Tibial nerve (tissue), 4 donors: ENCODE data around the gene OTUD7B.

ENCODE experiments used
- CTCF ChIP-seq, 5 experiments: fragments of 200-600 bp in 3 of 5; fragments of 450-650 bp in 2 of 5; sonication (generic) in 3 of 5; IDR thresholded peaks; one replicate each; pipeline ENCODE4 v1.5.1; 2016 to 2019; ENCODE audit warnings: antibody characterized with exemption in 5 of 5, mild to moderate bottlenecking in 3 of 5, moderate library complexity in 2 of 5
- EP300 ChIP-seq, 2 donors: sonication (generic); formaldehyde crosslinking; IDR thresholded peaks; one replicate each; pipeline ENCODE4 v1.6.1; 2017; ENCODE audit warnings: antibody characterized with exemption in 2 of 2, mild to moderate bottlenecking in 1 of 2

GRCh38 chr1:149940427-149940826 lies 70.1 kb downstream of the OTUD7B start:
- TF ChIP-seq CTCF (IDR thresholded peaks at IDR 0.05) (no peak), EP300 (IDR thresholded peaks at IDR 0.05) (no peak)
